H1 (cell line): ENCODE measurements around the gene PPP4R1. TPM values are rescaled to one million over a fixed set of nuclear protein-coding genes. Genes with fewer than 3 reads are reported as not detected.

ENCODE experiments used
- CBX5 ChIP-seq: fragments of 300-800, 300-1000 bp; sonication (generic); IDR thresholded peaks from 2 replicates; pipeline ENCODE4 v1.7.1; 2016; ENCODE audit warnings: antibody characterized with exemption, low read length, low read depth
- KDM1A ChIP-seq: fragments of 200-600, 300-600 bp; sonication (generic); IDR thresholded peaks from 2 replicates; pipeline ENCODE4 v1.7.1; 2016; ENCODE audit warnings: mild to moderate bottlenecking, low read length, borderline replicate concordance
- KDM5A ChIP-seq: fragments of 200-600 bp; IDR thresholded peaks from 2 replicates; pipeline ENCODE4 v1.7.1; 2012; ENCODE audit warnings: mild to moderate bottlenecking, low read length, inconsistent platforms, mixed read lengths
- POU5F1 ChIP-seq: IDR thresholded peaks from 2 replicates; pipeline ENCODE4 v1.6.1; 2011; ENCODE audit warnings: low read depth, mild to moderate bottlenecking, low read length, moderate library complexity
- RNF2 ChIP-seq: fragments of 200-900, 300-1000 bp; sonication (generic); IDR thresholded peaks from 2 replicates; pipeline ENCODE4 v1.7.1; 2016; ENCODE audit warnings: borderline replicate concordance, low read depth, mild to moderate bottlenecking, antibody characterized with exemption, low read length; ENCODE audit not compliant: poor library complexity, severe bottlenecking; ENCODE audit errors: missing control alignments
- SIN3A ChIP-seq, 2 experiments: IDR thresholded peaks in 1 of 2; conservative IDR thresholded peaks in 1 of 2; 2 replicates each; pipeline ENCODE4 v1.6.1; 2011 to 2012; ENCODE audit warnings: low read length in 2 of 2, improper control_type of control experiment in 1 of 2, low read depth in 1 of 2, mild to moderate bottlenecking in 1 of 2
- SP1 ChIP-seq: IDR thresholded peaks from 2 replicates; pipeline ENCODE4 v1.6.1; 2011; ENCODE audit warnings: low read depth, low read length
- TAF7 ChIP-seq: optimal IDR thresholded peaks from 2 replicates; pipeline ENCODE3; 2011; ENCODE audit warnings: low read depth, mild to moderate bottlenecking, inconsistent platforms, low read length, moderate library complexity, borderline replicate concordance
- ZNF274 ChIP-seq: IDR thresholded peaks from 2 replicates; pipeline ENCODE4 v1.7.0; 2012; ENCODE audit warnings: low read length, borderline replicate concordance; ENCODE audit errors: extremely low read depth
- polyA plus RNA-seq, 7 experiments: library from polyadenylated mRNA; depleted of rRNA in 3 of 7; stranded (reverse) in 5 of 7; unstranded in 2 of 7; fragments of >200 nt in 5 of 7; fragments of 200-250 nt in 2 of 7; gene quantifications; 1 replicate in 5 of 7; 2 replicates in 1 of 7; 4 replicates in 1 of 7; pipeline versions ENCODE4 v1.2.1 to v1.2.3, GENCODE V29; 2011 to 2013; ENCODE audit warnings: missing spikeins in 2 of 7, mixed read lengths in 2 of 7
- total RNA-seq: library from RNA; stranded (reverse); fragmentation: NEBNext Ultra II Directional; extraction: Animal tissue kit (Norgen Biotek cat#: 25700); gene quantifications from 2 replicates; pipeline ENCODE4 v1.2.1, GENCODE V29; 2021
- TF ChIP-seq, protein P1 (sequence below): fragments of 300-600 bp; sonication (generic); IDR thresholded peaks from 2 replicates; pipeline ENCODE4 v1.7.1; 2012; ENCODE audit warnings: low read length, moderate library complexity, mild to moderate bottlenecking, inconsistent platforms; ENCODE audit not compliant: insufficient replicate concordance
- TF ChIP-seq, protein P2 (sequence below): IDR thresholded peaks from 2 replicates; pipeline ENCODE4 v1.6.1; 2012; ENCODE audit warnings: inconsistent platforms

Gene PPP4R1
- total and polyA plus RNA-seq, 2 of the 8 experiments (the other 6 are each of a cell fraction or from before 2014, with no cell fraction given), result 67.4 to 96.1 TPM

DNA sequence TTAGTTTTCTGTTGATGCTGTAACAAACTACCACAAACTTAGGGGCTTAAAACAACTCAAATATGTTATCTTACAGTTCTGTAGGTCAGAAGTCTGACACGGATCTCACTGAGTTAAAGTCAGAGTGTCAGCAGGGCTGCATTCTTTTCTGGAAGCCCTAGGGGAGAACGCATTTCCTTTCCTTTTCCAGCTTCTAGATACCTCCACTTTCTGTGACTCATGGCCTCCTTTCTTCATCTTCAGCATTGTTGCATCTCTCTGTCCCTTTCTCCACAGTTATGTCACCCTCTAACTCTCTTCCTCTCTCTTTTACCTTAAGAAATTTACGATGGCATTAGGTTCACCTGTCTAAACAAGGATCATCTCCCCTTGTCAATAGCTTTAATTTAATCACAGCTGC, 13.3 kb upstream of the PPP4R1 start (continued):
- TF ChIP-seq, protein P1, sequence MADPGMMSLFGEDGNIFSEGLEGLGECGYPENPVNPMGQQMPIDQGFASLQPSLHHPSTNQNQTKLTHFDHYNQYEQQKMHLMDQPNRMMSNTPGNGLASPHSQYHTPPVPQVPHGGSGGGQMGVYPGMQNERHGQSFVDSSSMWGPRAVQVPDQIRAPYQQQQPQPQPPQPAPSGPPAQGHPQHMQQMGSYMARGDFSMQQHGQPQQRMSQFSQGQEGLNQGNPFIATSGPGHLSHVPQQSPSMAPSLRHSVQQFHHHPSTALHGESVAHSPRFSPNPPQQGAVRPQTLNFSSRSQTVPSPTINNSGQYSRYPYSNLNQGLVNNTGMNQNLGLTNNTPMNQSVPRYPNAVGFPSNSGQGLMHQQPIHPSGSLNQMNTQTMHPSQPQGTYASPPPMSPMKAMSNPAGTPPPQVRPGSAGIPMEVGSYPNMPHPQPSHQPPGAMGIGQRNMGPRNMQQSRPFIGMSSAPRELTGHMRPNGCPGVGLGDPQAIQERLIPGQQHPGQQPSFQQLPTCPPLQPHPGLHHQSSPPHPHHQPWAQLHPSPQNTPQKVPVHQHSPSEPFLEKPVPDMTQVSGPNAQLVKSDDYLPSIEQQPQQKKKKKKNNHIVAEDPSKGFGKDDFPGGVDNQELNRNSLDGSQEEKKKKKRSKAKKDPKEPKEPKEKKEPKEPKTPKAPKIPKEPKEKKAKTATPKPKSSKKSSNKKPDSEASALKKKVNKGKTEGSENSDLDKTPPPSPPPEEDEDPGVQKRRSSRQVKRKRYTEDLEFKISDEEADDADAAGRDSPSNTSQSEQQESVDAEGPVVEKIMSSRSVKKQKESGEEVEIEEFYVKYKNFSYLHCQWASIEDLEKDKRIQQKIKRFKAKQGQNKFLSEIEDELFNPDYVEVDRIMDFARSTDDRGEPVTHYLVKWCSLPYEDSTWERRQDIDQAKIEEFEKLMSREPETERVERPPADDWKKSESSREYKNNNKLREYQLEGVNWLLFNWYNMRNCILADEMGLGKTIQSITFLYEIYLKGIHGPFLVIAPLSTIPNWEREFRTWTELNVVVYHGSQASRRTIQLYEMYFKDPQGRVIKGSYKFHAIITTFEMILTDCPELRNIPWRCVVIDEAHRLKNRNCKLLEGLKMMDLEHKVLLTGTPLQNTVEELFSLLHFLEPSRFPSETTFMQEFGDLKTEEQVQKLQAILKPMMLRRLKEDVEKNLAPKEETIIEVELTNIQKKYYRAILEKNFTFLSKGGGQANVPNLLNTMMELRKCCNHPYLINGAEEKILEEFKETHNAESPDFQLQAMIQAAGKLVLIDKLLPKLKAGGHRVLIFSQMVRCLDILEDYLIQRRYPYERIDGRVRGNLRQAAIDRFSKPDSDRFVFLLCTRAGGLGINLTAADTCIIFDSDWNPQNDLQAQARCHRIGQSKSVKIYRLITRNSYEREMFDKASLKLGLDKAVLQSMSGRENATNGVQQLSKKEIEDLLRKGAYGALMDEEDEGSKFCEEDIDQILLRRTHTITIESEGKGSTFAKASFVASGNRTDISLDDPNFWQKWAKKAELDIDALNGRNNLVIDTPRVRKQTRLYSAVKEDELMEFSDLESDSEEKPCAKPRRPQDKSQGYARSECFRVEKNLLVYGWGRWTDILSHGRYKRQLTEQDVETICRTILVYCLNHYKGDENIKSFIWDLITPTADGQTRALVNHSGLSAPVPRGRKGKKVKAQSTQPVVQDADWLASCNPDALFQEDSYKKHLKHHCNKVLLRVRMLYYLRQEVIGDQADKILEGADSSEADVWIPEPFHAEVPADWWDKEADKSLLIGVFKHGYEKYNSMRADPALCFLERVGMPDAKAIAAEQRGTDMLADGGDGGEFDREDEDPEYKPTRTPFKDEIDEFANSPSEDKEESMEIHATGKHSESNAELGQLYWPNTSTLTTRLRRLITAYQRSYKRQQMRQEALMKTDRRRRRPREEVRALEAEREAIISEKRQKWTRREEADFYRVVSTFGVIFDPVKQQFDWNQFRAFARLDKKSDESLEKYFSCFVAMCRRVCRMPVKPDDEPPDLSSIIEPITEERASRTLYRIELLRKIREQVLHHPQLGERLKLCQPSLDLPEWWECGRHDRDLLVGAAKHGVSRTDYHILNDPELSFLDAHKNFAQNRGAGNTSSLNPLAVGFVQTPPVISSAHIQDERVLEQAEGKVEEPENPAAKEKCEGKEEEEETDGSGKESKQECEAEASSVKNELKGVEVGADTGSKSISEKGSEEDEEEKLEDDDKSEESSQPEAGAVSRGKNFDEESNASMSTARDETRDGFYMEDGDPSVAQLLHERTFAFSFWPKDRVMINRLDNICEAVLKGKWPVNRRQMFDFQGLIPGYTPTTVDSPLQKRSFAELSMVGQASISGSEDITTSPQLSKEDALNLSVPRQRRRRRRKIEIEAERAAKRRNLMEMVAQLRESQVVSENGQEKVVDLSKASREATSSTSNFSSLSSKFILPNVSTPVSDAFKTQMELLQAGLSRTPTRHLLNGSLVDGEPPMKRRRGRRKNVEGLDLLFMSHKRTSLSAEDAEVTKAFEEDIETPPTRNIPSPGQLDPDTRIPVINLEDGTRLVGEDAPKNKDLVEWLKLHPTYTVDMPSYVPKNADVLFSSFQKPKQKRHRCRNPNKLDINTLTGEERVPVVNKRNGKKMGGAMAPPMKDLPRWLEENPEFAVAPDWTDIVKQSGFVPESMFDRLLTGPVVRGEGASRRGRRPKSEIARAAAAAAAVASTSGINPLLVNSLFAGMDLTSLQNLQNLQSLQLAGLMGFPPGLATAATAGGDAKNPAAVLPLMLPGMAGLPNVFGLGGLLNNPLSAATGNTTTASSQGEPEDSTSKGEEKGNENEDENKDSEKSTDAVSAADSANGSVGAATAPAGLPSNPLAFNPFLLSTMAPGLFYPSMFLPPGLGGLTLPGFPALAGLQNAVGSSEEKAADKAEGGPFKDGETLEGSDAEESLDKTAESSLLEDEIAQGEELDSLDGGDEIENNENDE, result no peak
- no peak for TF ChIP-seq KDM5A
- TF ChIP-seq RNF2, result no peak
- no peak for TF ChIP-seq CBX5
- TF ChIP-seq ZNF274, result no peak
- TF ChIP-seq SIN3A (conservative IDR thresholded peaks at IDR 0.05 in 1 of 2, IDR thresholded peaks at IDR 0.05 in 1 of 2; ENCODE audit: low read depth in 1 of 2, low read length in 2 of 2), result no peak
- TF ChIP-seq, protein P2, sequence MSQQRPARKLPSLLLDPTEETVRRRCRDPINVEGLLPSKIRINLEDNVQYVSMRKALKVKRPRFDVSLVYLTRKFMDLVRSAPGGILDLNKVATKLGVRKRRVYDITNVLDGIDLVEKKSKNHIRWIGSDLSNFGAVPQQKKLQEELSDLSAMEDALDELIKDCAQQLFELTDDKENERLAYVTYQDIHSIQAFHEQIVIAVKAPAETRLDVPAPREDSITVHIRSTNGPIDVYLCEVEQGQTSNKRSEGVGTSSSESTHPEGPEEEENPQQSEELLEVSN, result no peak
- TF ChIP-seq TAF7, result no peak
- TF ChIP-seq POU5F1, result no peak
- TF ChIP-seq KDM1A, result no peak
- no peak for TF ChIP-seq SP1
